ENCODE results near the gene RAB44.

- TF ChIP-seq CTCF (IDR thresholded peaks at IDR 0.05 in 2 of 3, conservative IDR thresholded peaks at IDR 0.05 in 1 of 3; ENCODE audit: borderline replicate concordance in 1 of 3, insufficient read depth in 1 of 3, low read depth in 2 of 3, low read length in 2 of 3) (no peak), POLR2A (IDR thresholded peaks at IDR 0.05; ENCODE audit: borderline replicate concordance, extremely low read depth, insufficient read depth, insufficient read length) (no peak), MAX (IDR thresholded peaks at IDR 0.05) (no peak), POLR2AphosphoS5 (IDR thresholded peaks at IDR 0.05; ENCODE audit: low read depth, low read length) (no peak), EZH2 (IDR thresholded peaks at IDR 0.05) (no peak), SIN3A (IDR thresholded peaks at IDR 0.05; ENCODE audit: low read depth) (no peak), TCF7L2 (IDR thresholded peaks at IDR 0.05; ENCODE audit: borderline replicate concordance, extremely low read depth, insufficient read depth, insufficient read length) (no peak), SP1 (IDR thresholded peaks at IDR 0.05; ENCODE audit: low read depth) (no peak), EZH2phosphoT487 (IDR thresholded peaks at IDR 0.05; ENCODE audit: borderline replicate concordance) (no peak), REST (IDR thresholded peaks at IDR 0.05; ENCODE audit: low read depth) (no peak), RAD21 (IDR thresholded peaks at IDR 0.05; ENCODE audit: low read depth) (no peak), JUND (IDR thresholded peaks at IDR 0.05) (no peak)
Observed at GRCh38 chr6:36677753-36678487, 19.7 kb upstream of the RAB44 start.

Data from HCT116 (cell line).